ENCODE measurements around the gene WNT4.

The WNT4 gene

GRCh38 chr1:22143065-22144033 is at the start of gene WNT4:
TSS of gene WNT4 (minus strand) at chr1:22143097. CDS start at chr1:22142922, 175 bp downstream.
- DNase-seq (ENCODE audit: low spot score) = no peak

- DNase-seq (ENCODE audit: low spot score) = no peak
Measured at GRCh38 chr1:22190731-22191130, 47.8 kb upstream of the WNT4 start.

GRCh38 chr1:22190251-22190650 is 47.4 kb upstream of the WNT4 start:
- DNase-seq (ENCODE audit: low spot score) = no peak

- DNase-seq (ENCODE audit: low spot score) = no peak
Measured at GRCh38 chr1:22189619-22190018, 46.7 kb upstream of the WNT4 start.

- DNase-seq (ENCODE audit: low spot score) = no peak
Measured at GRCh38 chr1:22188914-22189313, 46.0 kb upstream of the WNT4 start.

- DNase-seq (ENCODE audit: low spot score) = no peak
Measured at GRCh38 chr1:22188436-22188835, 45.5 kb upstream of the WNT4 start.

GRCh38 chr1:22186311-22186710 is 43.4 kb upstream of the WNT4 start:
- DNase-seq (ENCODE audit: low spot score) = no peak

GRCh38 chr1:22184892-22185612 is 42.2 kb upstream of the WNT4 start:
- DNase-seq (ENCODE audit: low spot score) = no peak

- DNase-seq (ENCODE audit: low spot score) = no peak
Measured at GRCh38 chr1:22184454-22184853, 41.6 kb upstream of the WNT4 start.

- DNase-seq (ENCODE audit: low spot score) = no peak
Measured at GRCh38 chr1:22182715-22183114, 39.8 kb upstream of the WNT4 start.

GRCh38 chr1:22179197-22179803 is 36.4 kb upstream of the WNT4 start:
- DNase-seq (ENCODE audit: low spot score) = no peak

GRCh38 chr1:22177354-22178003 is 34.6 kb upstream of the WNT4 start:
- DNase-seq (ENCODE audit: low spot score) = no peak

GRCh38 chr1:22176258-22176657 is 33.4 kb upstream of the WNT4 start:
- no peak for DNase-seq (ENCODE audit: low spot score)

GRCh38 chr1:22174446-22175220 is 31.7 kb upstream of the WNT4 start:
- DNase-seq (ENCODE audit: low spot score) = no peak

- no peak for DNase-seq (ENCODE audit: low spot score)
Measured at GRCh38 chr1:22171951-22172715, 29.2 kb upstream of the WNT4 start.

- DNase-seq (ENCODE audit: low spot score) = no peak
Measured at GRCh38 chr1:22169816-22170215, 26.9 kb upstream of the WNT4 start.

GRCh38 chr1:22168412-22168973 is 25.6 kb upstream of the WNT4 start:
- no peak for DNase-seq (ENCODE audit: low spot score)

GRCh38 chr1:22166439-22166838 is 23.5 kb upstream of the WNT4 start:
- DNase-seq (ENCODE audit: low spot score) = no peak

- DNase-seq (ENCODE audit: low spot score) = no peak
Measured at GRCh38 chr1:22164841-22165808, 22.2 kb upstream of the WNT4 start.

Measured in Ammon's horn (tissue), 1 donor.